Subcutaneous preadipocyte (primary cell): ENCODE measurements around the gene CHMP2B. TPM values are rescaled to one million over a fixed set of nuclear protein-coding genes. Genes with fewer than 3 reads are reported as not detected.

ENCODE experiments used
- small RNA-seq: library from RNA; depleted of rRNA; stranded (forward); fragments of <200 nt; gene quantifications from one replicate; pipeline ENCODE3, GENCODE V24; 2012
- total RNA-seq: library from RNA; depleted of rRNA; stranded (reverse); fragments of >200 nt; gene quantifications from 2 replicates; pipeline ENCODE4 v1.2.3, GENCODE V29; 2012

The CHMP2B gene, protein sequence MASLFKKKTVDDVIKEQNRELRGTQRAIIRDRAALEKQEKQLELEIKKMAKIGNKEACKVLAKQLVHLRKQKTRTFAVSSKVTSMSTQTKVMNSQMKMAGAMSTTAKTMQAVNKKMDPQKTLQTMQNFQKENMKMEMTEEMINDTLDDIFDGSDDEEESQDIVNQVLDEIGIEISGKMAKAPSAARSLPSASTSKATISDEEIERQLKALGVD
- total RNA-seq, result 23.5 and 24.8 TPM in 2 replicates

DNA sequence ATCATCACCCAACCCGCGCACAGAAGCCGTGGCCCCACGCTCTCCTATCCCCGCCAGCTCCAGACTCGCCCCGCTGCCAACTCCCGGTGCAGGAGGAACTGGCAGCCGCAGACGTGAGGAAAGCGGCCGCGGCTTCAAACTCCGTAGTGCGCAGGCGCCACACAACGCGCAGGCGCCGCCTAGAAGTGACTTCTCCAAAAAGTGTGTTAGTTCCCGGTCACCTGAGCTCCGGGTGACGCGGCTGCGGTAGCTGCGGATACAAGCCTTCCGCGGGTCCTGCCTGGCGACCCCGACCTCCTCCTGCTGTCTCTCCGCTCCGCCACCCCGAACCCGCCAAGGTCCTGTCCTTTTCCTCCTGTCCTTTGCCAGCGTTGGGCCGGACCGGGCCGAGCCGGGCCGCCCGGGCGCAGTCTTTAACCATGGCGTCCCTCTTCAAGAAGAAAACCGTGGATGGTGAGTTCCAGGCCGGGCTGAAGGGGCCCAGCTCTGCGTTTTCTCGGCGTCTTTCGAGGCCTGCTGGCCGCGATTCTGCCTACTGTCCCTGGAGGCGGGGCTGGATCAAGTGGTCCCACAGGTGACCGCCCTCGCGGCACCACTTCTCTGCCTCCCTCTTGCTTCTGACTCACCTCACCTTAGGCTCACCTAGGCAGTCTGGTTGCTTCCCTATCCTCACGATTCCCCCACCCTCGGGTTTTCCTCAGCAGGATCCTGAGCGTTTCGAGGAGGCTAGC, at the start of gene CHMP2B:
Gene CHMP2B, plus strand, starts transcription at position 206 of the 731 bp plus-strand sequence. Its CDS starts 214 bp downstream, at position 420.

DNA sequence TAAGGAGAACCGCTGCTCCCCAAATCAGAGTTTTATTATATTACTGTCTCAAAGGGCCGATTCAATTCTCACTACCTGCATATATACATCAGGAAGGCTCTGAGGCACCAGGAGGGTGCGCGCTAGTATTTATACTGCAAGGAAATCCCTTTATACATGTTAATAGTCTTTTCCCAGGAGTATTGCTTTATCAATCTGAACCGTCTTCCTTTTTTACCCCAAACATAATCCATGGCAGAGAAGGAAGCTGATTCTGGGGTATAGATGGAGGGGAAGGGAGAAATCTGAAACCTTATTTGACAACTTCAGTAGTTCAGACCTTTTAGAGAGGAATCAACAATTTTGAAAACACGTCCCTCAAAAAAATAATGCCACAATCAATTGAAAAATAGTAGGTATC, 49.4 kb downstream of the CHMP2B start, which contains the start of gene POU1F1:
Gene POU1F1, minus strand, starts transcription at position 101 of the 400 bp plus-strand sequence. CDS start 122 bp downstream, outside the sequence.

Small RNA genes within 50 kb of the gene (small RNA-seq; reads per million reads assigned to genes)
- not detected for gene MIR4795

Other genes with a start within 250 kb of the CHMP2B start
- gene VGLL3, start 236.2 kb upstream of the CHMP2B start, total RNA-seq, result 52.6 and 73.9 TPM in 2 replicates
- not detected in 2 replicates for gene POU1F1, start 49.3 kb downstream of the CHMP2B start, total RNA-seq